ENCODE data around the gene TMEM47. TPM values are rescaled to one million over a fixed set of nuclear protein-coding genes. Genes with fewer than 3 reads are reported as not detected.

TMEM47 gene
- total RNA-seq (ENCODE audit: low replicate concordance): 27.4 and 51.0 TPM in 2 replicates

GRCh38 chrX:34656842-34657725 is at the start of gene TMEM47:
Gene TMEM47, minus strand, starts transcription at chrX:34657285. Its CDS starts 256 bp downstream, at chrX:34657029.

Data from smooth muscle cell of the coronary artery (primary cell).